Cardiac atrium fibroblast (primary cell): ENCODE data around the gene NELFB. TPM values are rescaled to one million over a fixed set of nuclear protein-coding genes. Genes with fewer than 3 reads are reported as not detected.

Experiments used
- total RNA-seq: library from RNA; depleted of rRNA; stranded (reverse); fragments of >200 nt; gene quantifications from 2 replicates; pipeline ENCODE4 v1.2.3, GENCODE V29; 2015

NELFB gene
- 44.6 and 49.7 TPM in 2 replicates for total RNA-seq

GRCh38 chr9:137254624-137255447 lies at the start of gene NELFB:
Gene NELFB, plus strand, starts transcription at chr9:137255327.

DNA sequence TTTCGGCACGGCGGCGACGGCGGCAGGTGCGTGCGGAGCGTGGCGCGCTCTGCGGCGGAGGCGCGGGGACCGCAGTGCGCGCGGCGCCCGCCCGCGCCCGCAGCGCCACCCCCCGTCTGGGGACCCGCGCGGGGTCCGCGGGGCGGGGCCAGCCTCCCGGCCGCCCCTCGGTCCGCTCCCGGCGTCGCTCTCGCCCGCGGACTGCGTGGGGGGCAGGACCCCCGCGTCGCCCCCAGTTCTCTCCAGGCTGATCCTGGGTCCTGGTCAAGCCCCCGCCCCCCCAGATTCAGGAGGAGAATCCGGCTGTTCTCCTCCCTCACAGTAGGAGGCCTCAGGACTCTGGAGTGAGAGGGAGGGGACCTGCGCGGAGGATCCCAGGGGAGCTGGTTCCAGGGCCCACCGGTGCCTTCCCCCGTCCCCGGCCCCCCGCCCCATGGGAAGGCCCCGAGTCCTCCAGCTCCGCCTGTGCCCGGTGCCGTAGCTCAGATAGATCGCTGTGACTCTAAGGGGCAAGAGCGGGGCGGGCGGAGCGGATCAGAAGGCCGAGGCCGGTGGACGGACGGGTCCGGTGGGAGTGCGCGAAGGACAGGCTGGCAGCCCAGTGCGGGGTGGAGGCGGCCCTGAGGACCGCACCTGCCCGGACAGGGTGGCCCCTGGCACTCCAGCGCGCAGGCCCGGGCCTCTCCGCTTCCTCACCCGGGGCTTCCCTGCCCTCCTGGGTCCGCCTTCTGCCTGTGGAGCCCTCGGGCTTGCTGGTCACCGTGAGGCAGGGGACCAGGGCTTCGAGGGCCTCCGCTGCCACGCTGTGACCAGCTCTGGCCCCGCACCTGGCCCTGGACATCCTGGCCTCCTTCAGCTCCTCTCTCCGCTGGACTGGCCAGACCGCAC lies 32.7 kb upstream of the NELFB start, which contains the start of gene RNF208:
Gene RNF208 (minus strand): TSS at position 51 of the 888 bp plus-strand sequence. CDS start 1,028 bp downstream, outside the sequence.

DNA sequence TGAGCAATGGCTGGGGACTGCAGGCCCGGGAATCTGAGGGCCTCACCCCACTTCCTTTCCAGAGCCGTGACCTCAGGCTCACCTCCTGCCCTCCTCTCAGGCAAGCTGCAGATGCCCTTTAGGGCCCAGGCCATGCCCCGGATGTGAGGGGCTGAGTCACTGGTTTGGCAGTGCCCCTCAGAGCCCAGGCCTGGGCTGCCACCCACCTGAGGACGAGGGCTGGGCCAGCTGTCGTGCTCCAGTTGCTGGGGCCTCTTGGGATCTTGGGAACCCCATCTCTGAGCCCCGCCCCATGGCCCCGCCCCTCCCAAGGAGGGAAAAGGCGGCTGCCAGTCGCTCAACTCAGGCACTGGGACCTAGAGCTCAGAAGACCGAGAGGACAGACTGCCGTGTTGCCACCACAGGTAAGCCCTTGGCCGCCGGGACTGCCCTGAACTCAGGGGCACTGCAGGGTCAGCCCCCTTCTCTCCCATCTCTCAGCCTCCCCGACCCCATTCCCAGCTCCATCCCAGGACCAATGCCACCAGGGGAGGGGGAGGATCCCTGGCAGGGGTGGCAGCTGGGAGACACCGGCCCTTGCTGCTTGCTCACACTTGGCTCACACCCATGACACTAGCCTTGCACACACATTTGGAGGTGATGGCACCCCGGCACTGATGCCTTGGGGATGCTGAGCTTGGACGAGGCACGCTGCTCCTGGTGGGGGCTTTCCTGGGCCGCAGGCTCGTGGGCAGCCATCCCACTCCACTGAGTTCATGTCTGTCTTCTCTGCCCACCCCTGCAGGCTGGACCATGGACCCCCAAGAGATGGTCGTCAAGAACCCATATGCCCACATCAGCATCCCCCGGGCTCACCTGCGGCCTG lies 30.1 kb upstream of the NELFB start, which contains the start of gene CYSRT1:
Gene CYSRT1 (plus strand): TSS at position 345 of the 865 bp plus-strand sequence. CDS start 448 bp downstream, at position 793.

DNA sequence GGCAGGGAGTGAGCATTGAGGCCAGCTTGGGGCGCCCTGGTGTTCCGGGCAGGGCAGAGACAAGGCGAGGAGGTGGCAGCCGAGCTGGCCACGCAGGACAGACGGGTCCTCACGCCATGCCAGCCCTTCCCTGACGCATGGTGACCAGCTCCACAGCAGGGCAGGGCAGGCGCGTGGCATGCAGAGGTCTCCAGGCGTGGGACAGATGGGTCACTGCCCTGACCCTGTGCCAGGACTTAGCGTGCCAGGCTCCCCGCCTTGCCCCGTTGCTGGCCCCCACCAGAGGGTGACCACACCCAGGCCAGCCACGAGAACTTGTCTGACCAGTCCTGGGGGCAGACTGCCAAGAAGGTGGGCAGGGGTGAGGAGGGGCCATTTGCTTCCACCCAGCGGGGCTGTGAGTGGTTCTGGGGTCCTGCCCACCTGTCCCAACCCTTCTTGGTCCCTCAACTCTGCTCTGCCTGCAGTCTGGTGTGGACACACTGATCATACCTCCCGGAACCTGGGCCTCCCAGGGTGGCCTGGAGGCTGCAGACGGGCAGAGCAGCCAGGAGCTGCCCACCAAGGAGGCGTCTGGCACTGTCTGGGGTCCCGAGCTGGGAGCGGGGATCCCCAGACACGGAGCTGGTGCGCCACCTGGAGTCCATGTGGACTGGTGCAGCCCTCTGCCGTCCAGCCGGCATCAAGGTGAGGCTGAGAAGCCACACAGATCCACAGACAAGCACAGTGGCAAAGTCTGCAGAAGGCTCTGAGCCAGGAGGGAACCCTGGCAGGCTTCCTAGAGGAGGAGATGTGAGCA lies 27.9 kb upstream of the NELFB start, which contains the start of gene RNF224:
Gene RNF224 (plus strand): TSS at position 449 of the 799 bp plus-strand sequence. CDS start 834 bp downstream, outside the sequence.

DNA sequence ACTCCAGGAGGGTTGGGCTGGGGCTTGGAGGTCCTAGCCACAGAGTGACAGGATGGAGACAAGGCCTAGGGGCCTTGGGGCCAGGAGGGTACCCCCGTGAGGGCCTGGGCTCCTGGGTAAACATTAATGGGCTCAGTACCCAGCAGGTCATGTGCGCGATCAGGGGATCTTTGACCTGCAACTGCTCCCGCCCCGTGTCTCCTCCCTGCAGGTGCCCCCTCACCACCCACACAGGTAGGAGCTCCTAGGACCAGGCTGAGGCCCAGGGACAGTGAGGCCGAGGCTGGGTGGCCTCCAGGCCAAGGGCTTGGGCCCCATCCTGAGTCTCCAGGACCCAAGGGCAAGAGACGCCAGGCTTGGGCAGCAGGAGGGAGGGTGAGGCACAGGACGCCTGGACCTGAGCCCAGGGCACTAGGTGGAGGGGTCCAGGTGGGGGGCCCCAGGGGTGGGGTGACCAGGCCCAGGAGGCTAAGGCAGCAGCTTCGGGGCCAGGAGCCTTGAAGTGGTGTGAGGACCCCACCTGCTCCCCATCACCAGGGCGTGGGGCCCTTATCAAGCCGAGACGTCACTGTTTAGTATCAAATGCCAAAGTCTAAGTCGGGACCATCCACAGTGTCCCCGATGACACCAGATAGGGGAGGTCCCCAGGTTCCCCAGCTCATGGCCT lies 24.3 kb upstream of the NELFB start, which contains the start of gene SLC34A3:
Gene SLC34A3 (plus strand): TSS at position 197 of the 667 bp plus-strand sequence. CDS start 802 bp downstream, outside the sequence.

GRCh38 chr9:137240841-137241489 lies 14.2 kb upstream of the NELFB start, which contains the start of gene TUBB4B:
Gene TUBB4B, plus strand, starts transcription at chr9:137241287. Its CDS starts 74 bp downstream, at chr9:137241361.

GRCh38 chr9:137251194-137251461 lies 4.0 kb upstream of the NELFB start, which contains the start of gene STPG3:
Gene STPG3, plus strand, starts transcription at chr9:137251286. Its CDS starts 1 bp downstream, at chr9:137251287.

GRCh38 chr9:137277329-137278041 lies 22.4 kb downstream of the NELFB start, which contains the start of gene TOR4A:
Gene TOR4A, plus strand, starts transcription at chr9:137277726. Its CDS starts 964 bp downstream, at chr9:137278690.

DNA sequence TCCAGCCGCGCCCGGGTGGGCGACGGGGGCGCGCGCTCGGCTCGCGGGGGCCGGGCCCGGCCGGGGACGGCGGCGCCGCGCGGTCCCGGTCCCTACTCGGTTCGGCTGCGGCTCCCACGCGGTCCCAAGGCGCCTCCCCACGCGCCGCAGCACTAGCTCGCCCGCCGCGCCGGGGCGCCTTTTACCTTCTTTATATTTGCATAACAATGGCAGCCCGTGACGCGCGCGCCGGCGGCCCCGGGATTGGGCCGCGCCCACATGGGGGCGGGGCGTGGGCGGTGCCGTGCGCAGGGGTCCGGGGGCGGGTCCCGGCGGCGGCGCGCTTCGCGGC lies 47.0 kb downstream of the NELFB start, which contains the start of gene NRARP:
Gene NRARP (minus strand): TSS at position 154 of the 331 bp plus-strand sequence. CDS start 343 bp downstream, outside the sequence.

Other genes with a start within 250 kb of the NELFB start
- gene ABCA2, start 227.1 kb upstream of the NELFB start, total RNA-seq: 12.3 and 23.8 TPM in 2 replicates
- not detected in 2 replicates for gene FUT7, start 223.2 kb upstream of the NELFB start, total RNA-seq
- 51.2 and 71.8 TPM in 2 replicates for gene NPDC1, start 209.2 kb upstream of the NELFB start, total RNA-seq
- not detected in 2 replicates for gene ENTPD2, start 201.3 kb upstream of the NELFB start, total RNA-seq
- 0.18 and 2.6 TPM in 2 replicates for gene SAPCD2, start 184.8 kb upstream of the NELFB start, total RNA-seq
- gene UAP1L1, start 177.8 kb upstream of the NELFB start, total RNA-seq: 8.5 and 10.7 TPM in 2 replicates
- 86.1 and 101 TPM in 2 replicates for gene MAN1B1, start 168.3 kb upstream of the NELFB start, total RNA-seq
- gene DPP7, start 140.6 kb upstream of the NELFB start, total RNA-seq: 136 and 138 TPM in 2 replicates
- not detected in 2 replicates for gene GRIN1, start 116.2 kb upstream of the NELFB start, total RNA-seq
- gene LRRC26, start 85.3 kb upstream of the NELFB start, total RNA-seq: not detected in 2 replicates
- not detected in 2 replicates for gene TMEM210, start 83.3 kb upstream of the NELFB start, total RNA-seq
- 13.5 and 20.3 TPM in 2 replicates for gene ANAPC2, start 66.8 kb upstream of the NELFB start, total RNA-seq
- gene SSNA1, start 66.7 kb upstream of the NELFB start, total RNA-seq: 52.2 and 74.0 TPM in 2 replicates
- gene TPRN, start 54.6 kb upstream of the NELFB start, total RNA-seq: 5.8 and 7.2 TPM in 2 replicates
- 26.7 and 38.4 TPM in 2 replicates for gene TMEM203, start 49.7 kb upstream of the NELFB start, total RNA-seq
- gene NDOR1, start 49.6 kb upstream of the NELFB start, total RNA-seq: 8.3 and 9.4 TPM in 2 replicates
- gene RNF208, start 33.1 kb upstream of the NELFB start, total RNA-seq: 0.16 TPM in 1 of 2 replicates, not detected in the other
- not detected in 2 replicates for gene CYSRT1, start 30.2 kb upstream of the NELFB start, total RNA-seq
- not detected in 2 replicates for gene RNF224, start 27.8 kb upstream of the NELFB start, total RNA-seq
- gene SLC34A3, start 24.4 kb upstream of the NELFB start, total RNA-seq: not detected in 2 replicates
- gene TUBB4B, start 14.0 kb upstream of the NELFB start, total RNA-seq: 223 and 269 TPM in 2 replicates
- gene STPG3, start 4.0 kb upstream of the NELFB start, total RNA-seq: not detected in 2 replicates
- gene TOR4A, start 22.4 kb downstream of the NELFB start, total RNA-seq: 13.0 and 15.6 TPM in 2 replicates
- gene NRARP, start 46.9 kb downstream of the NELFB start, total RNA-seq: 0.18 and 1.9 TPM in 2 replicates
- 2.8 and 4.0 TPM in 2 replicates for gene EXD3, start 167.8 kb downstream of the NELFB start, total RNA-seq
- gene NOXA1, start 168.1 kb downstream of the NELFB start, total RNA-seq: 0.16 TPM in 1 of 2 replicates, not detected in the other
- gene ENTPD8, start 186.0 kb downstream of the NELFB start, total RNA-seq: not detected in 2 replicates
- 40.3 and 49.1 TPM in 2 replicates for gene NSMF, start 204.0 kb downstream of the NELFB start, total RNA-seq